RCC 7860 (cell line): ENCODE results near the gene TMEM245.
"Not testable (repeated sequence)": the region's sequence is repeated elsewhere in the genome, so short reads cannot be mapped to it uniquely, and the experiment has no call there.

Experiments used
- DNase-seq: peaks from one replicate; pipeline ENCODE4 v3.0.0-alpha.2; 2015; ENCODE audit warnings: low spot score
- FAIRE-seq: peaks from 2 replicates; lab custom pipeline; 2012; peaks lifted over from hg19 to GRCh38; lab: Jason Lieb, UNC

TMEM245 gene

DNA sequence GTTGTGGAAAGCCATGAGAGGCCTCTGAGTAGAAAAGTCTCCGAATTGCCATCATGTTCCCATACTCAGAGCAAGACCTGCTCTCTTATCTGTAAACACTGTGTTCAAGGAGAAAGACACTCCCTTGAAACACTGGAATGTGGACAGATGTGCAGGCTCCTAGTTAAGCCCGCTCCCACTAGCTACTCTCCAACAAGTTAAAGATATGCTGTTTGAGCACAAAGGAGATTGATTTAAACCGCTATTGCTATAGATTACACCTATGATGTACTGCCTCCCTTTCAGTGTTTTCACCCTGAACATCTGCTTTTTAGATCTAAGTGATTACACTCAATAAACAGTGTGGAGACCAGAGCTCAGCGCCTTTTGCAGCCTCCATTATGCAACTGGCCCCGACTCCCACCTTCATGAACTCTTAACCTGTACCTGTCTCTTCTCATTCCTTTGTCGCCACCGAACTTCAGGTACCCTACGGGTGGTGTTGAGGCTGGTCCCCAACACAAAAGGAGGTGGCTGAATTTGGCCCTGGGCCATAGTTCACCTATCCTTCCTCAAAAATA lies 47.5 kb downstream of the TMEM245 start:
- FAIRE-seq (no peak), DNase-seq (no peak)

DNA sequence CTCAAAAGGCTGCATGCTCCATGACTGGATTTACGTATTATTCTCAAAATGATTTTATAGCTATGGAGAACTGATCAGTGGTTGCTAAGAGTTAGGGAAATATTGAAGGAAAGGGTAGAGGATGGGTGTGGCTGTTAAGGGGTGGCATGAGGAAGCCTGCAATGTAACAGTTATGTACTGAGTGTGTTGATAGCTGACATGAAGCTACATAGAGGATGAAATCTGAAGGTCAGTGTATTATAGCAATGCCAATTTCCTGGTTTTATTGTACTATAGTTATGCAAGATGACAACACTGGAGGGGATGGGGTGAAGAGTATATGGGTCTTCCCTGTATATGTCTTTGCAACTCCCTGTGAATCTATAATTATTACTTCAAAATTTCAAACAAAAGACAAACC lies 51.0 kb downstream of the TMEM245 start:
- no peak for FAIRE-seq
- no peak for DNase-seq

DNA sequence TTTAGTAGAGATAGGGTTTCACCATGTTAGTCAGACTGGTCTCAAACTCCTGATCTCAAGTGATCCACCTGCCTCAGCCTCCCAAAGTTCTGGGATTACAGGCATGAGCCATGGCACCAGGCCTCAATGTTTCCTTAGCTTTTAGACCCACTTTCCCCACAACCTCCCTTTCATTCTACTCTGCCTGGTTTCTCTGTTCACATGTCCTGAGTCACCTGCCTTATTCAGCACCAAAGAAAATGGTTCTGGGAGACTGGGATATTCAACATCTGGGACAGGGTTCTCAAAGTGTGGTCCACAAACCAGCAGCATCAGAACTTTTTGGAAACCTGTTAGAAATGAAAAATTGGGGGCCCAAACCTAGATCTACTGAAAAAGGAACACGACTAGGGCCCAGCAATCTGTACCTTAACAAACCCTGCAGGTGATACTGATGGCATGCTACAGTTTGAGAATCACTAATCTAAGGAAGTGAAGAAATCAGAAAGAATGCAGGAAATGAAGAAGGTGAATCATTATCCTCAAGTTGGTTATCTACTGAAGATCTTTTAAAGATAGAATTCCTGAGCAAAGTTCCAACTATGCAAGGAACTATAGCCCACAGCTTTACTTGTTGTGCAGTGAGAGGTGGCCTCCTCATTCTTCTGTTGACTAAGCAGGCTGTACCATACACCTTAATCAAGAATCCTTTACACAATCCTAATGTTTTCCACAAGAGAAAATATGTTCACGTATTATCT lies 54.6 kb downstream of the TMEM245 start:
- FAIRE-seq (peak; percentile 94), DNase-seq (peak; percentile 93)

DNA sequence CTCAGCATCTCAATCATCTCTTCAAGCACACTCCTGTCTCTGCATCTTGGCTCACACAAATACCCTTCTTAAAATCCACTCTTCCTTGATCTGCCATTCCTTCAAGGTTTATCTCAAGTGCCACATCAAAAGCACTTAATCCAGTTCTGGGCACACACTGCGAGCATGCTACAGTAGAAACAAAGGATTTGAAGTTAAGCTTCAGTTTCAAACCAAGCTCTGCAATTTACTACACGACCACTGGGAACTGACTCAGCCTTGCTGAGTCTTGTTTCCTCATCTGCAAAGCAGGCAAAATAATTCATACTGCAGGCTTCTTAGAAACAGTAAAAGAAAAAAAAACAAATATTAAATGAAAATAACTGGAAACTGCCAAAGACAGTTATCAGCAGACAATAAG lies 56.0 kb downstream of the TMEM245 start:
- peak; percentile 14 for DNase-seq
- FAIRE-seq = no peak

DNA sequence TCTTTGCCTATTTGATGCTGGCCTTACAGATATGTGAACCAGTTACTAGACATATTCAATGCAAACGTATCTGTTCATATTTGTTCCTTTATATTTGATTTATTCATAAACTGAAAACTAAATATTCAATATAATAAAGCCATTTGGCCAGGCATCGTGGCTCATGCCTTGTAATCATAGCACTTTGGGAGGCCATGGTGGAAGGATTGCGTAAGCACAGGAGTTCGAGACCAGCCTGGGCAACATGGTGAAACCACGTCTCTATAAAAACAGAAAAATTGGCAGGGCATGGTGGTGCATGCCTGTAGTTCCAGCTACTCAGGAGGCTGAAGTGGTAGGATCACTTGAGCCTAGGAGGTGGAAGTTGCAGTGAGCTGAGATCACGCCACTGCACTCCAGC lies 57.2 kb downstream of the TMEM245 start:
- DNase-seq (no peak), FAIRE-seq (no peak)

DNA sequence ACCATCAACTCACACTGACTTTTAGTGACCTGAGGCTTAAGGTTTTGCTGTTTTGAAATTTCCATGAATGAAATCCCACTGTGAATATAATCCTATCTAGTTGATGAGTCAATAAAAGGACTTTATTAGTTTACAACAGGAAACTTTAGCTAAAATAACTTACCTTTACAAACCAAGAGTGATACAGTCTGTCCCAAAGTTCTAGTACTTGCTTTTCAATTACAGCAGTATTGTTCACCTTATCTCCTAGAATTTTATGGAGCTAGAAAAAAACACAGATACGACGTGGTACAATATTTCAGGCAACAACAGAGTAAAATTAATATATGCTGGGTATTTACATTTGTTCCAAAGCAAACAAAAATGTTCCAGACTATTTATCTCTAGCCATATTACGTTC lies 59.6 kb downstream of the TMEM245 start:
- DNase-seq (no peak), FAIRE-seq (no peak)

DNA sequence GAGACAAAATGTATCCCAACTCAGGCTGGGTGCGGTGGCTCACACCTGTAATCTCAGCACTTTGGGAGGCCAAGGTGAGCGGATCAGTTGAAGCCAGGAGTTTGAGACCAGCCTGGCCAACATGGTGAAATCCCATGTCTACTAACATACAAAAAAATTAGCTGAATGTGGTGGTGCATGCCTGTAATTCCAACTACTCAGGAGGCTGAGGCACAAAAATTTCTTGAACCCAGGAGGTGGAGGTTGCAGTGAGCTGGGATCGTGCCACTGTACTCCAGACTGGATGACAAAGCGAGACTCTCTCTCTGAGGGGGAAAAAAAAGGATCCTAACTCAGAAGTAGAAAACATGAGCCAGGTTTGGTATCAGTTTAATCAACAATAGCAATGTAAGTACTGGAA lies 66.6 kb downstream of the TMEM245 start:
- DNase-seq, FAIRE-seq: not testable (repeated sequence)

DNA sequence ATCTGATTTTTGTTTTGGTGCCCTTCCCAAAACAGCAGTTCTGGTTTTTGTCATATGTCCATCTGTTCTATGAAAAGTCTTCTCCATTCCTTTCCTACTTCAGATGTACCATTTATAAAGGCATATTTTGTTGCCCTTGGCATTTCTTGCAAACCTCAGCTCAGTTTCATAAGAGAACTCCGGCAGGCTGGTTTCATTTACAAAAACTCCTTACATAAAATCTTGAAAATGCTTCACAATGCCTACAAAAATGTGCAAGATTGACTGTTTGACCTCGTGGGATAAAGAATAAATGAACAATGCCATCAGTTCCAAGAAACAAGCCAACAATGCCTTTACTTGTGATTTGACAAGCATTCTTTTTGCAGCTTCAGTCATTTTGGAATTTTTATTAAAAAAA lies 67.3 kb downstream of the TMEM245 start:
- FAIRE-seq (no peak), DNase-seq (no peak)

DNA sequence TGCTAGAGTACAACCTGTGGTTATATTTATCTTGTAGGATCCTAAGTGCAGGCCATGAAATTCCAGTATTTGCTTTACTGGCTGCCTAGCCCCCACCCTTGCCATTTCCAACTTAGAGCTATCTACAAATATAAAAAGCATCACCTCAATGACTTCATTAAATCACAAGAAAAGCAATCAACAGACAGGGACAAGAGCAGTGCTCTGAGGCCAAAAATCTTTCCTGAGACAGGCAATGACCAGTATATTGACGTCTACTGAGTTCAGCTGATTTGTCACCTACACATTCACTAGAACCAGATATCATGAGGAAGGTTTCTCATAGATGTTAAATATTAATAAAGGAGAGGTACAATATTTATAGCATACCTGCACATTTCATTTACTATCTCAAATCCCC lies 68.0 kb downstream of the TMEM245 start:
- FAIRE-seq = no peak
- DNase-seq = no peak

DNA sequence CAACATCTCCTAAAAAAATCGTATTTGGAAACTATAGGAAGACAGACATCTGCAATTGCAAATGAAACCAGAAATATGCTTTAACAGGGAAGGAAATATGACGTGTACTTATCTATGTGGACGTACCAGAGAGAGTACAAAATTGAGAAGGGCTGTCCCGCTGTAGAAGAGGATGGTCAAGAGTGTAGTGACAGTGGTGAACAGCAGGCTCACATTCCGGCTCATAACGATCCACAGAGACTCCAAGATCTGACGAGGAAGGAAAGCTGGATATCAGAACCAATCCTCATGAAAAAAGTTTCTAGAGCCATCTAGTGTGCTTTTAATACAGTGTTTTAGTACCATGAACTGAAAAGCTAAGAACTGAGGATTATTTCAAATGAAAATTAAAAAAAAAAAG lies 69.3 kb downstream of the TMEM245 start:
- FAIRE-seq = no peak

DNA sequence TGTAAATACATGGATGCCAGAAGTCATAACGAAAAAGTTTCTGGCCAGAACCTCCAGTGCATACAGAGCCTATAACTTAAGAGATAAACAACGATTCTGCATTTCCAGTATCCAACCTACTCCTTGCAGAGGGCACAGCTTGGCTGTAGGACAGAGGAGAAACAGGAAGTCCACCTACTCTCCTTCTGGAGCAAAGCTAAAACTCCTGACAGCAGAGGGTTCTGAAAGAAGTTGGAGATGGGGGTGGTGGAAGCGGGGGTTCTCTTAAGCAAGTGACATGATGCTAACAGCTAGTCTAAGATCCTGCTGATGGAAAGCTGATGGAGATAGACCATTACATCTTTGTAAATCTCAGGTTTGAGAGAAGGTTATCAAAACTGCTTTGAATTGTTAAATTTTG lies 70.9 kb downstream of the TMEM245 start:
- FAIRE-seq = no peak
- no peak for DNase-seq

More for the DNA sequence above, 69.3 kb downstream of the TMEM245 start:
- no peak for DNase-seq

DNA sequence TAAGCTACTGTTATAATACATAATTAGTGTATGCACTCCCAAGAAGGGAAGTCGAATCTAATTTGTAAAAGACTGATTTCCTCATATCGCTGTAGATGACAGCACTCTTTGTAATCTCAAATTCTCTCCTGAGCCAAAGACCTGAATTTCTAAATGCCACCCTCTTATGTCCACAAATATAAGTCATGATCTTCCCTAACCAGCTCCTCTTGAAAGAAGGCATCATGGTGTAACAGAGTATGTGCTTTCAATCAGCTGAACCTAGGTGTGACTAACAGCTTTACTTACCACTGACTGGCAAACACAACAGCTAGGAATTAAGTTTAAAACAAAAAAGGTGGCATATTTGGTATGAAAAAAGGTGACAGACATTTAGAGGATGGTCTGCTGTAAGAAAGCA lies 72.5 kb downstream of the TMEM245 start:
- DNase-seq (no peak), FAIRE-seq (no peak)

DNA sequence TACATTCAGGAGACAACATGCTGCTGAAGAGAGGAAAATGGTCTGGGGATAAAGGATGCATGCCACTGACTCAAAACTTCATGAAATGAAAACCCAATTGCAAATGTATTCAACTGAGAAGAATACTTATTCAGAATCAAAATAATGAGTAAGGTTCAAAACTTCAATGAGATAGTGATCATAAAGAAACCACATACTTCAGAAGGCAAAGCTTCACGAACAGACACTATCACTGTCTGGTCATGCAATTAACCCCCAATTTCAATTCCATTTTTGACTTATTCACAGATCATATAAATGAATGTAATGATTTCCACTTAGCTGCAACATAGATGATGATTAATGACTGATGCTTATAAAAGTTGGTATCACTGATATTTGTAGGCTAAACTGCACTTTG lies 73.4 kb downstream of the TMEM245 start:
- no peak for DNase-seq
- FAIRE-seq = no peak

DNA sequence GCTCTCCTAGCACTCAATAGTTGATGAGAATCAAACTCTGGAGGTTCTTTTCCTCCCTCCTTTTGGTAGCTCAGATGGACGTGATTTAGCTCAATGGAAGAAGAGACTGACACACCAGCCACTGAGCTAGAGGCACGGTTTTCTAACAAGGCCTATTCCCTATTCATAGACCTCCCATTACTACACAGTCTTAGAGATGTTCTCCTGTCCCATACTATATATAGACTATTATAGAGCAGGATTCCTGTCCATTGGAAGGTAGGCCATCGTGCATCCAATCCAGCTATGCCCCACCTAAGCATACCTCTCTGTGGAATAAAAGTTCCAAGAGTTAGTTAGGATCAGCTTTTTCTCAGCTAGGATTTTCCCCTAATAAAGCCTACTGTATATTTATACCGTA lies 76.2 kb downstream of the TMEM245 start:
- DNase-seq = no peak
- FAIRE-seq = no peak

DNA sequence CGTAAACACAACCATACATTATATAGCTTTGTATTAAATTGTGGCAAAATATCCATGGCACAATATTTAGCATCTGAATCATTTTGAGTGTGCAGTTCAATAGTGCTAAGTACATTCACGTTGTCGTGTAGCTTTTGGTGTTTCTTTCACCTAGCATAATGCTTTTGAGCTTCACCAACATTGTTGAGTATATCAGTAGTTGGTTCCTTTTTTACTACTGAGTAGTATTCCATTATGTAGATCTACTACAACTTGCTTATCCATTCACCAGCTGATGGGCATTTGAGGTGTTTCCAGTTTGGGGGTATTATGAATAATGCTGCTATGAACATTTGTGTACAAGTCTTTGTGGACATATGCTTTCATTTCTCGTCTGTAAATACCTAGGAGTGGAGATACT lies 79.2 kb downstream of the TMEM245 start:
- FAIRE-seq (no peak), DNase-seq (no peak)

DNA sequence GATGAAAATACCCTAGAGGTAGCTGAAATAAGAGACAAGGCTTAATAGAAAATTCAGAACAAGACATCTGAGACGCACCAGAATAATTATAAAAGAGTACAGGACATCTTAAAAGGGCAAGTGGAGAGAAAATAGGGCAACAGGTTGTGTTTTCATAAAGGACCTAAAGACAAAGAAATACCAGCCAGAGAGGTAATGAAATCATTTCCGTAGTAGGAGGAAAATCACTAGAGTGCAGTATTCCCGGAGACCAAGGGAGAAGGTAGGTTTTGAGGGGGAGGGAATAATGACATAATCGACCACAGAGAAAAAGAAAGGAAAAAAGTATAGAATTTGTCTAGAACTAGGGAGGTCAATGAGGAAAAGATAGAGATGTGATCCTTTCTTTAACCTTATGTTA lies 80.2 kb downstream of the TMEM245 start:
- DNase-seq (peak; percentile 52), FAIRE-seq (peak; percentile 14)

DNA sequence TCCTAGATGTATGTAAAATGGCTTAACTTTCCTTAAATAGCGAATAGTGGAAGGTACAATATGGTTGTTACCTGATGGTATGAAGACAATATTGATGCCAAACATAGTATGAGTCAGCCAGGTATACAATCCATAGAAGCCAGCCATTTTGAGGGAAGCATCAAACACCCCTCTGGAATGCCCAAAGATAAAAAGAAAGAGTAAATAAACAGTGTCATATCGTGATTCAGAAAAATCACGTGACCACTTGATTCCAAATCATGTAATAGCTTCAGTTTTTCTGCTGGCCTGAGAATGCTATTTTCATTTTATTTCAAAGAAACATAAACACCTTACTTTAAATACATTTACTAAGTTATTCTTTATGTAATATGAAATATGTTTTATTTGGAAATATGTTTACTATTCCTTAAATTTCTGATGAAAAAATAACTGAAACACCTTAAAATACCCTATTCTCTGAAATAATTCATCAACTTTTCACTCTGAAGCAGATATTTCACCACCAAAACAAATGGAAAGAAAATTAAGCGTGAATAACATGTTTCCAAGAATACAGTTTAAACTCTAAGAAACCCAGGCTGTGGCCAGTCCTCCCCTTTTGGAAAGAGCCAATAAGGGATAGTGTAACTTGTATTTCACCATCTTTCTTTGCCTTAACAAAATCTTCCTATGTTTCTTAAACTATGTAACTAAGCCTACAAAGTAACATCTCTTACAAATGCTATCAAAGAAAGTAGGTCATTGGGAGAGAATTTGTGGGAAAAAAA lies 81.6 kb downstream of the TMEM245 start:
- FAIRE-seq (no peak), DNase-seq (no peak)

DNA sequence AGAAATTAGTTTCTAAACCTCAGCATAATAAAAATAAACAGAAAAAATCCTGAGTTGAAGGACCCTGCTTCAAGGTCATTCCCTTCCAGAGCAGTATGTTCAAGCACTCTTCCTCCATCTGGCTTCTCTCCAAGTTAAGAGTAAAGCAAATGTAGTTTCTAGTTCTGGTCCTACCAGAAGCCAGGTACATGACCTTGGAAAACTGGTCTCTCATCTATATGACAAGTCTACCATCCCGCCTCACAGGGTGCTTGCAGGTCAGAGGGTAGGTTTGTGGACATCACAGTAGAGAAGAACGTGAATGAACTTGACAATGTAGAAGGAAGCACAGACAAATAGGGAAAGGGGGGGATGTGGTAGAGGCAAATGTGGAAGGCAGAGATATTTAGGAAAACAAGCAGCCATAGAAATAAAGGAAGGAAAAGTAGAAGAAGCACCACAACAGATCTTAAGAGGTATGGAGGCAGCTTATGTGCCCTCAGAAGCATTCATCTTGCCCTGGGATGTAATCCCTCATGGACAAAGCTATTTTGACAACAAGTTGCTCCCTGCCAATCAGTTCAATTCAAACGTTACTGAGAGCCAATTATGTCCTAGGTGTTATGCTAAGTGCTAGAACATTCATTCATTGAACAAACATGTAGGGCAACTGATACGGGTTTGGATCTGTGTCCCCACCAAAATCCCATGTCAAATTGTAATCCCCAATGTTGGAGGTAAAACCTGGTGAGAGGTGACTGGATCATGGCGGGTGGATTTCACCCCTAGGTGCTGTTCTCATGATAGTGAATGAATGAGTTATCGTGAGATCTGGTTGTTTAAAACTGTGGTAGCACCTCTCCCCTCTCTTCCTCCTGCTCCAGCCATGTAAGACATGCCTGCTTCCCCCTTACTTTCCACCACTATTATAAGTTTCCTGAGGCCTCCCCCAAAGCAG lies 82.7 kb downstream of the TMEM245 start:
- DNase-seq (no peak), FAIRE-seq (no peak)

DNA sequence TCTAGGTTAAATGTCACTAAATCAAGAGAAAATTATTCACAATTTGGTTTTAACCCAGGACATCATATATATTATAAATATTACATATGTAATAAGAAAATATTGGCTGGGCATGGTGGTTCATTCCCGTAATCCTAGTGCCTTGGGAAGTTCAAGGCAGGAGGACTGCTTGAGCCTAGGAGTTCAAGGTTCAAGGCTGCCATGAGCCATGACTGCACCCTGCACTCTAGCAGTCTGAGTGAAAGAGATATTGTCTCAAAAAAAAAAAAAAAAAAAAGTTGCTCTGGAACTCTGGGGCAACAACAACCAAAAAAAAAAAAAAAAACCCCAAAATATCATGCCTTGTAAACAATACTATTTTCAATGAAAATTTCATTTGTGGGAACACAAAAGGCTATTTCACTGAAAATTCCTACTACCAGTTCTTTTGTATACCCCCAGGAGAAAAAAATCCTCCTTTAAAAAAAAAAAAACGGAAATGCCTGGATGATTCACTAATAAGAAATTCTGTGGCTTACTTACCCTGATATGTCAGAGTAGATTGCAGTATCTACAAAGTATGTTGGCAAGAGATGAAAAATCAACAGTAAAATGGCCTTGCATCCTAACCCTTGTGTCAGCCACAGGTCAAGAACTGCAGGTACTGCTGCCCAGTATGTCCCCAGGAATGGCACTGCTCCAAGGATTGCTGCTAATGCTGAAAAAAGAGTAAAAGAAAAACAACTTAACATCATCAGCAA lies 83.9 kb downstream of the TMEM245 start:
- DNase-seq (peak; percentile 94), FAIRE-seq (peak; percentile 97)

DNA sequence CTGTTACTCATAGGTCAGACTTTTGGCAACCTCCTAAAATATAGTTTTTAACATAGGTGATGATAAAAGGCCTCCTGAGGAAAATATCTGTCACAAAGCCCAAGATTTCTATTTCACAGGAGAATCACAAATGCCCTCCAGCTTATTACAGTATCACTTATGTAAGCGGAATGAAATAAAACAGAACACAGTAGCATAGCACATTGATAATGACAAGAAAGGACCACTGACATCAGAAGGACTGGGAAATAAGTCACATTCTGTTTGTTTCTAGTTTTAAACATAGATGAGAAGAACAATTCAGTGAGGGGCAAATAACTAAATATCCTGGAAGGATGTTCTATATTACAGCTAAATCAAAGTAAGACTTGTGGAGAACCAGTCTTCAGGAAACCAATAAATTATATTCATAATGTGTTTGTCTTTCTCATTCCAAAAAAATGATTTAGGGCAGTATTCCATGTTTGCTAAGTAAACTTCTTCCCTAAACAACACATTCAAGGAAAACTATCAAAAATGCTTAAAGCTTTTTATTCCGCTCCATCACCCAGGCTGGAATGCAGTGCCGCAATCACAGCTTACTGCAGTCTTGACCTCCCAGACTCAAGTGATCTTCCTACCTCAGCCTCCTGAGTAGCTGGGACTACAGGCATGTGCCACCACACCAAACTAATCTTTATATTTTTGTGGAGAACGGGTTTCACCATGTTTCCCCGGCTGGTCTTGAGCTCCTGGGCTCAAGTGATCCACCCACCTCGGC lies 85.6 kb downstream of the TMEM245 start:
- FAIRE-seq (no peak), DNase-seq (no peak)
